GM12872 (cell line): ENCODE data around the gene MRPL32.

Experiments
- TF ChIP-seq, protein P1 (sequence below): IDR thresholded peaks from 3 replicates; pipeline ENCODE4 v1.5.1; 2011; ENCODE audit warnings: low read depth, mild to moderate bottlenecking, low read length, moderate library complexity; ENCODE audit not compliant: insufficient read depth

MRPL32 gene

DNA sequence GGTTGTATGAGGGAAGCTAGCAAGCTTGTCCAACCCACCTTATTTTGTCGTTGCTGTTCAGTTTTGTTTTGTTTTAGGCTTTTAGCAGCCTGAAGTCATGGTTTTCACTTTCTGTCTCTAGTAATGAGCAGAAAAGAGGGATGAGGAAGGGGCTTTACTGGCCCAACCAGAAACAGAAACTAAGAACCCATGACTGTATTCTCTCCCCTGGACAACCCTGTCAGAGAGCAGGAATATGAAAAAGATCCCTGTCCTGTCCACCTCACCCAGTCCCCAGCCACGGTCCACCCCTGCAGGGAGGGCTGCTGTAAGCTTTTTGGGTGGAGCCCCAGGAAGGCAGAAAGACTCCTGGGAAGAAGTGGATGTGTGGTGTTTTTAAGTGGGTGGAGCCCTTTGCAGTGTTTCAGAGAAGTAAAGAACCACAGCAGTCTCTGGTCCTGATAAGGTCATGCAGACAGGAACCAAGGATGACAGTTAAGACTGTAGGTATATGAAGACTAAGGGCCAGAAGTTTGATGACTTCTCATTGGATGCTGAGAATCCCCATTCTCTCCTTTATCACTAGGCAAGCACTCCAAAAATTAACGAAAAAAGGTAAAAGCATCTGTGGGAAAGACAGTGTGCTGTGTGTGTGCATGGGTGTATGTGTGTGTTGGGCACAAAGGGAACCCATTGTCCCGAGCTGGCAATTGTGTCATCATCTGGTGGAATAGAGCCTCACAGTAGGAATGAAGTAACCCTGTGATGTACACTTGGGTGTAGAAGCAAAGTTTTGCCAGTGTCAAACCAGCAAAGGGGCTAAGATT is 13.8 kb downstream of the MRPL32 start:
- TF ChIP-seq, protein P1, sequence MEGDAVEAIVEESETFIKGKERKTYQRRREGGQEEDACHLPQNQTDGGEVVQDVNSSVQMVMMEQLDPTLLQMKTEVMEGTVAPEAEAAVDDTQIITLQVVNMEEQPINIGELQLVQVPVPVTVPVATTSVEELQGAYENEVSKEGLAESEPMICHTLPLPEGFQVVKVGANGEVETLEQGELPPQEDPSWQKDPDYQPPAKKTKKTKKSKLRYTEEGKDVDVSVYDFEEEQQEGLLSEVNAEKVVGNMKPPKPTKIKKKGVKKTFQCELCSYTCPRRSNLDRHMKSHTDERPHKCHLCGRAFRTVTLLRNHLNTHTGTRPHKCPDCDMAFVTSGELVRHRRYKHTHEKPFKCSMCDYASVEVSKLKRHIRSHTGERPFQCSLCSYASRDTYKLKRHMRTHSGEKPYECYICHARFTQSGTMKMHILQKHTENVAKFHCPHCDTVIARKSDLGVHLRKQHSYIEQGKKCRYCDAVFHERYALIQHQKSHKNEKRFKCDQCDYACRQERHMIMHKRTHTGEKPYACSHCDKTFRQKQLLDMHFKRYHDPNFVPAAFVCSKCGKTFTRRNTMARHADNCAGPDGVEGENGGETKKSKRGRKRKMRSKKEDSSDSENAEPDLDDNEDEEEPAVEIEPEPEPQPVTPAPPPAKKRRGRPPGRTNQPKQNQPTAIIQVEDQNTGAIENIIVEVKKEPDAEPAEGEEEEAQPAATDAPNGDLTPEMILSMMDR = no peak

DNA sequence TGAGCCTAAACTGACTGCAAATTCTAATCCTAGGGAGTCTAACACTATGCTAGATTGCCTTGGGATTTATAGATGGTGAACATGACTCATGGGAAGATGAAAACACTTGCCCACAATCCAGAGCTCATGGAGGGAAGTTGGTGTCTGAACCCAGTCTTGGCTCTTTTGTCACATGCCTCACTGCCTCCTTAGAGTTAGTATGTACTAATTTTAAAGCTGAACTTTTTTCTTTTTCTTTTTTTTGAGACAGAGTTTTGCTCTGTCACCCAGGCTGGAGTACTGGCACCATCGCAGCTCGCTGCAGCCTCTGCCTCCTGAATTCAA is 14.4 kb downstream of the MRPL32 start:
- TF ChIP-seq, protein P1 = no peak

DNA sequence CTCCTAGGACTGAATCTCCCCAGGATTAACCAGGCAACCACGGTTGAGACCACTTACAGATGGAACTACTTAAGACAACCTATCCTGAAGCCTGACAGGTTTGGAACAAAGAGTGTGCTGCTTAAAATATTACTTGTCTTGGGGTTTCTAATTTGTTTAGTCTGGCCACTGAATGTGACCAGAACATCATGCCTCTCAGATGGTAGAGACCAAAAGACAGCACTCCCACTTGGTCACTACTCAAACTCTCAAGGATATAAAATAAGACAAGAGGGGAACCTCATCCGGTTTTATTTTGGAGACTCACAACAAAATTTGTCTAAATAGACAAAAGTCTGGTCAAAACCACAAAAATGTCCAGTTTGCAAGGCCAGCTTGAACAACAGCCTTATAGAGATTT is 15.3 kb downstream of the MRPL32 start:
- TF ChIP-seq, protein P1 = no peak

DNA sequence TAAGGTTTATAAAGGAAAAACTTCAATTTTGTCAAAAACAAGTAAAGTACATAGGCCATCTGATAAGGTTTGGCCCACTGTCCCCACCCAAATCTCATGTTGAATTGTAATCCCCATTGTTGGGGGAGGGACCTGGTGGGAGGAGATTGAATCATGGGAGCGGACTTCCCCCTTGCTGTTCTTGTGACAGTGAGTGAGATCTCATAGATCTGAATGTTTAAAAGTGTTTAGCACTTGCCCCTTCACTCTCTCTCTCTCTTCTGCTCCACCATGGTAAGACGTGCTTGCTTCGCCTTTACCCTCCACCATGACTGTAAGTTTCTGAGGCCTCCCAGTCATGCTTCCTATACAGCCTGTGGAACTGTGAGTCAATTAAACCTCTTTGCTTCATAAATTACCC is 18.2 kb downstream of the MRPL32 start:
- TF ChIP-seq, protein P1 = no peak

DNA sequence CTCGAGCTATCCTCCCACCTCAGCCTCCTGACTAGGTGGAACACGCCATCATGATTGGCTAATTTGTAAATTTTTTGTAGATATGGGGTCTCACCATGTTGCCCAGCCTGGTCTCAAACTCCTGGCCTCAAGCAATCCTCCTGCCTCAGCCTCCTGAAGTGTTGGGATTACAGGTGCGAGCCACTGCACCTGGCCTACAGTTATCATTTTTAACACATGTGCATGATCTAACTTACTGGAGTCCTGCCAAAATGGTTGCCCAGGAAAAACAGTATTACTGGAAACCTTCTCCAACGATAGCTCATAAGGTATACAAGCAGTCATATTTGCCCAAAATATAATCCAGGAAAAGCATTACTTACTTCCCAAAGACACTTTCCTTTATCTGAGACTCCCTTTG is 20.2 kb downstream of the MRPL32 start:
- TF ChIP-seq, protein P1 = no peak

DNA sequence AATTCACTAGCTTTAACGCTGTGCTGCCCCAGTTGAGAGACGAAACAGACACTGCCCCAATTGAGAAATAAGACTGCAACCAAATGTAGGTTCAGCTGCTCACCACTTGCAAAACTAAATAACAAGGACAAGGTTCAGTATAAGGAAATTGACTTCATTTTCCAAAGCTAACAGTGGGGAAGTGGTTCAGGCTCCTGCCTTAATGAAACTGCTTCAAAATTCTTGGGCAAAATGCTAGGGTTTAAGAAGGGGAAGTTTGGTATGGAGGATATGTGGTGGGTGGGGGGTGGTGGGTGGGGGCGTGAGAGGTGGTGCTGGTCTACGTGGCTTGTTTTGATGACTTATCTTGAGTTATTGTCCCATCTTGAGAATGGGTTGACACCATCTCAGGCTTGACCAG is 21.8 kb downstream of the MRPL32 start:
- TF ChIP-seq, protein P1 = no peak

DNA sequence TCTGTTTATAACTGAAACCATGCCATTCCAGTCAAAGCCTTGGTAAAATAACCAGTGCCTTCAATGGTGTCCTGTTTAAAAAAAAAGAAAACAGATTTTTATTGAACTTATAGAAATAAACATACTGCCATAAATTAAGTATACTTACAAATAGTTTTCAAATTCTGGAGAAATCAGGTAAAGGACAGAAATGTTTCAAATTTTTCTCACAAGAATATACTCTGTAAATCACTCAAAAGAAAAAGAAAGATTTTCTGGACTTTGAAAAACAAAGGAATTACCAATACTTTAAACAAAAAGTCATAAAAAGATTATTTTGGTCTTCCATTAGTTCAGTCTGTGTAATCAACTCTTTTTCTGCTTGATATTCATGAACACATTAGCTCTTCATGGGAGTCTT is 23.9 kb downstream of the MRPL32 start:
- TF ChIP-seq, protein P1 = no peak
